Psoas muscle (tissue), 8 donors: ENCODE results near the gene OBSCN. TPM values are rescaled to one million over a fixed set of nuclear protein-coding genes. Genes with fewer than 3 reads are reported as not detected.

Source experiments
- ATAC-seq, 4 donors: fragments of 200-7000 bp; cut with Tn5 transposase; one replicate each; pipeline ENCODE4 v1.9.1; 2020; ENCODE audit warnings: moderate library complexity in 3 of 4, mild to moderate bottlenecking in 2 of 4
- DNase-seq, 2 donors: peaks; one replicate each; pipeline ENCODE4 v3.0.0-alpha.2; 2020
- H3K27ac ChIP-seq: fragments of 200-600 bp; one replicate; pipeline ENCODE4 v1.8.0; 2022
- H3K27me3 ChIP-seq, 3 donors: fragments of 200-600 bp in 1 of 3; one replicate each; pipeline versions ENCODE4 v1.6.1 to v1.8.0; 2013 to 2022; ENCODE audit warnings: low read length in 2 of 3, mild to moderate bottlenecking in 2 of 3, moderate library complexity in 1 of 3; ENCODE audit not compliant: insufficient read depth in 3 of 3
- H3K36me3 ChIP-seq, 2 donors: fragments of 200-600 bp in 1 of 2; one replicate each; pipeline versions ENCODE4 v1.6.1 to v1.8.0; 2013 to 2022; ENCODE audit warnings: low read depth in 1 of 2, mild to moderate bottlenecking in 1 of 2, moderate library complexity in 1 of 2; ENCODE audit not compliant: insufficient read depth in 1 of 2
- H3K4me1 ChIP-seq: fragments of 200-600 bp; one replicate; pipeline ENCODE4 v1.8.0; 2022
- H3K4me3 ChIP-seq: fragments of 200-600 bp; one replicate; pipeline ENCODE4 v1.8.0; 2022; ENCODE audit warnings: mild to moderate bottlenecking
- H3K9me3 ChIP-seq: fragments of 200-600 bp; one replicate; pipeline ENCODE4 v1.8.0; 2022
- WGBS, 3 donors: extraction: QIAGEN DNeasy Blood & Tissue Kit; methylation state at CpG; one replicate each; pipeline versions ENCODE4 v1.1.6 to v1.1.7; 2013; 5-methylcytosine and 5-hydroxymethylcytosine counted together
- intact Hi-C, 2 donors: fragments of 100-400 bp; cut with DNase I; formaldehyde crosslinking; loops; one replicate each; pipeline versions ENCODE4 v1.11.0 to v1.14.2; 2022
- polyA plus RNA-seq, 3 donors: library from polyadenylated mRNA; stranded (reverse); fragments of 200-250 nt; gene quantifications; one replicate each; pipeline ENCODE4 v1.2.3, GENCODE V29; 2013
- total RNA-seq, 4 donors: library from RNA; stranded (reverse); fragmentation: NEBNext Ultra II Directional in 2 of 4; extraction: Animal tissue kit (Norgen Biotek cat#: 25700) in 2 of 4; gene quantifications; one replicate each; pipeline versions ENCODE4 v1.2.1 to v1.2.4, GENCODE V29; 2021 to 2023
- TF ChIP-seq, protein P1 (sequence below): fragments of 200-600 bp; IDR thresholded peaks from one replicate; pipeline ENCODE4 v1.8.0; 2022; ENCODE audit warnings: antibody characterized with exemption
- donor health status: healthy with polysubstance abuse.
- donor health status: DM: no; HTN: no; CAD: no; lungs with moderate emphysema.
- donor health status: Bipolar disorder and iron deficiency.
- donor health status: healthy.
- donor health status: DM: yes; HTN: yes; CAD: no.
- donor health status: DM: no; HTN: no; CAD: no.
- donor health status: DM: no; HTN: no; CAD: no.
- donor health status: DM: yes; HTN: yes; CAD: no.

Gene OBSCN
- total and polyA plus RNA-seq, 7 donors, result 397 to 1,869 (median 1,061) TPM

DNA sequence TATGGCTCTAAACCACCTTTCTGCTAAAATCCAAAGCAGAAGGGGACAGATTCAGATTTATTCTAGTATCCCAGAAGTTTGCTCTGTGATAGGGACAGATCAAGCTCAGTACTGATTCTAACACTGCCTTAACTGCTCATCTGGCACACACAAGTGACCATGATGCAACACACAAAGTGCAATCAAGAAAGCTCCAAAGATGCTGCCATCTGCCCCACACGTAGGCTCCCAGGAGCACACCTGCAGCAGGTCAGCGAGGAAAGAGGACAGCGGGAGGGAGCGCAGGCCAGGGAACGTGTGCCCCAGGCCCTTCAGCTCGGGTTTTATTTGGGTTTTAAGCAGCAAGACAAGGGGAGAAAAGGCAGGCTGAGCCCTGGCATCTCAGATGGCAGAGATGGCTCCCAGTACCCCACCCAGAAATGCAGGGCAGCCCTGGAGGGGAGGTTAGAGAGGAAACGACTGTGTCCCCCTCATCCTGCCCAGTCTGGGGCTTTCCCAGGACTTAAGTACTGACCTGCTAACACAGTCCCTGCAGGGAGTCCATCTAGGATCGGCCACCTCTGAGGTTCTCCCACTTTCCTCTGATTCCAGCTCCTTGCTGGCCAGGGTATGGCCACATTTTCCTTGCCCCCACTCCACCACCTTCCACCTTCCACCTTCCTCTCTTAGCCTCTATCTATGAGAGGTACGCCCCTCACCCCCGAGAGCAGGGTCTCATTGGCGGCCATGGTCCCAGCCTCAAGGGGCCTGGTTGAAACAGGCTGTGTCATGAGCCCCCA lies 197.5 kb downstream of the OBSCN start:
- ATAC-seq, result peak in 1 of 4 donors; percentile 3
- TF ChIP-seq, protein P1, sequence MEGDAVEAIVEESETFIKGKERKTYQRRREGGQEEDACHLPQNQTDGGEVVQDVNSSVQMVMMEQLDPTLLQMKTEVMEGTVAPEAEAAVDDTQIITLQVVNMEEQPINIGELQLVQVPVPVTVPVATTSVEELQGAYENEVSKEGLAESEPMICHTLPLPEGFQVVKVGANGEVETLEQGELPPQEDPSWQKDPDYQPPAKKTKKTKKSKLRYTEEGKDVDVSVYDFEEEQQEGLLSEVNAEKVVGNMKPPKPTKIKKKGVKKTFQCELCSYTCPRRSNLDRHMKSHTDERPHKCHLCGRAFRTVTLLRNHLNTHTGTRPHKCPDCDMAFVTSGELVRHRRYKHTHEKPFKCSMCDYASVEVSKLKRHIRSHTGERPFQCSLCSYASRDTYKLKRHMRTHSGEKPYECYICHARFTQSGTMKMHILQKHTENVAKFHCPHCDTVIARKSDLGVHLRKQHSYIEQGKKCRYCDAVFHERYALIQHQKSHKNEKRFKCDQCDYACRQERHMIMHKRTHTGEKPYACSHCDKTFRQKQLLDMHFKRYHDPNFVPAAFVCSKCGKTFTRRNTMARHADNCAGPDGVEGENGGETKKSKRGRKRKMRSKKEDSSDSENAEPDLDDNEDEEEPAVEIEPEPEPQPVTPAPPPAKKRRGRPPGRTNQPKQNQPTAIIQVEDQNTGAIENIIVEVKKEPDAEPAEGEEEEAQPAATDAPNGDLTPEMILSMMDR, result no peak
- Histone ChIP-seq H3K27me3 (no peaks in the 10 kb centered on the region), H3K36me3 (peaks cover 0 to 10% of the 10 kb centered on the region in 2 donors), H3K9me3 (no peaks in the 10 kb centered on the region), H3K27ac (no peak overlapping the region), H3K4me3 (peak overlapping the region; percentile 79), H3K4me1 (peaks cover 14% of the 10 kb centered on the region)
- DNase-seq, result no peak
- WGBS, 3 donors, result 42 to 47% (median 43%) methylated on average over 11 of the region's 11 CpGs
- intact Hi-C loops, result loop anchor here in 1 of 2 donors (10.0 kb wide), 1 partner anchor 271 kb away; no protein-coding TSS in a partner anchor

DNA sequence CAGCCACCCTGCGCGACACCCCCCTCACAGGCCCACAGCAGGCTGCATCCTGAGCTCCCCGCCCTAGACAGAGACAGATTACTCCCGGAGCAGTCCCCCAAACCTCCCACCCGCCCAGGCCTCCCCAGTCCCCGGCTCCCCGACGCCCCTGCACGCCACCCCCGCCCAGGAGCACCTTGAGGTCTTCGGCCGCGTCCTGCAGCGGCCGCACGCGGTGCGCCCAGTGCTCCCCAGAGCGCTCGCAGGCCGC lies 198.1 kb downstream of the OBSCN start:
- peaks cover 0 to 5% of the 10 kb centered on the region in 2 donors for H3K36me3 ChIP-seq
- TF ChIP-seq, protein P1, result no peak
- H3K27ac ChIP-seq, result peak overlapping the region; percentile 56
- ATAC-seq, result peak in 2 of 4 donors; percentile 31 to 38
- H3K27me3 ChIP-seq, result no peaks in the 10 kb centered on the region
- DNase-seq, result no peak
- H3K4me1 ChIP-seq, result peaks cover 14% of the 10 kb centered on the region
- H3K4me3 ChIP-seq, result peak overlapping the region; percentile 79
- H3K9me3 ChIP-seq, result no peaks in the 10 kb centered on the region
- intact Hi-C loops, result loop anchor here in 1 of 2 donors (10.0 kb wide), 1 partner anchor 271 kb away; no protein-coding TSS in a partner anchor
- WGBS, 3 donors, result 1 to 2% (median 2%) methylated on average over 12 to 21 of the region's 21 CpGs

DNA sequence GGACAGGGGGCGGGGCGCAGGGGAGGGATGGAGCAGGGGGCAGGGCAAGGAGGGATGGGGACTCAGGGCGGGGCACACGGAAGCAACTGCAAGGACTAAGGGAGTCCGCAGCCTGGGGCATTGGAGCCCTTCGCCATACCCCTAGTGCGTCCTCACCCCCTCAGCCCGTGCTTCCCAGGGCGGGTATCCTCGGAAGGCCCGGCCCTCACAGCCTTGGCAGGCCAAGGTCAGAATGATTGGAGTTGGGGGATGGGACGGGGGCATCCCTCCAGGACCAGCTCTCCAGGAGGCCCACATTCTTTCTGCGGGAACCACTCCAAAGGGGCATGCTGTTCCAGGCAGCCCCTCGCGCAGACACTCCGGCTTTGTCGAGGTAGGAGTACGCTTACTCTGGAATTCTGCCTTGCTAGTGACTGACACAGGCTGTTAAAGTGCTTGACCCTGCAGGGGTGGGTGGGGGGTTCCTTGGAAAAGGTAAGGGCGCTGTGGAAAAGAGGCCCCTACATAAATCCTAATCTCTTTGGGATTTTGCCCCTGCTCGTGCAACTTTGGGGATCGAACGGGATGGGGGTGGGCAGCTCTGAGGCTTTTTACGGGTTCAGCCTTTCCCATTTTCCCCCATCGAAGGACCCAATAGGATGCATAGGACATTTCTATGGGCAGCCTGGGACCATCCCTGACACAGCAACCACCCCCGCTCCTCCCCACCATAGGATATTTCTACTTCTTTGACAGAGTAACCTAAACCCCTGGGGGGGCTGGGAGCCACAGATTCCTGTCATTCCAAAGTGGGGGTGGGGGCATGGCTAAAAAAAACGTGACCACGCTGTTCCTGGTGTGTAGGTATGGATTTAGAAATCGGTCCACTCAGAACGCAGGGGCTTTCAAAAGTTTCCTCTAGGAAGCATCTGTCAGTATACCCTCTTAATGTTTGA lies 199.5 kb downstream of the OBSCN start:
- peak in 1 of 4 donors; percentile 6 for ATAC-seq
- intact Hi-C loops, result loop anchor here in 1 of 2 donors (10.0 kb wide), 1 partner anchor 273 kb away; no protein-coding TSS in a partner anchor
- Histone ChIP-seq H3K4me3 (peak overlapping the region; percentile 79), H3K9me3 (no peaks in the 10 kb centered on the region), H3K36me3 (peaks cover 0 to 5% of the 10 kb centered on the region in 2 donors), H3K27ac (peak overlapping the region; percentile 41), H3K4me1 (peaks cover 14% of the 10 kb centered on the region), H3K27me3 (no peaks in the 10 kb centered on the region)
- TF ChIP-seq, protein P1, result no peak
- 18 to 24% (median 22%) methylated on average over 27 to 29 of the region's 29 CpGs for WGBS, 3 donors
- DNase-seq, result no peak

DNA sequence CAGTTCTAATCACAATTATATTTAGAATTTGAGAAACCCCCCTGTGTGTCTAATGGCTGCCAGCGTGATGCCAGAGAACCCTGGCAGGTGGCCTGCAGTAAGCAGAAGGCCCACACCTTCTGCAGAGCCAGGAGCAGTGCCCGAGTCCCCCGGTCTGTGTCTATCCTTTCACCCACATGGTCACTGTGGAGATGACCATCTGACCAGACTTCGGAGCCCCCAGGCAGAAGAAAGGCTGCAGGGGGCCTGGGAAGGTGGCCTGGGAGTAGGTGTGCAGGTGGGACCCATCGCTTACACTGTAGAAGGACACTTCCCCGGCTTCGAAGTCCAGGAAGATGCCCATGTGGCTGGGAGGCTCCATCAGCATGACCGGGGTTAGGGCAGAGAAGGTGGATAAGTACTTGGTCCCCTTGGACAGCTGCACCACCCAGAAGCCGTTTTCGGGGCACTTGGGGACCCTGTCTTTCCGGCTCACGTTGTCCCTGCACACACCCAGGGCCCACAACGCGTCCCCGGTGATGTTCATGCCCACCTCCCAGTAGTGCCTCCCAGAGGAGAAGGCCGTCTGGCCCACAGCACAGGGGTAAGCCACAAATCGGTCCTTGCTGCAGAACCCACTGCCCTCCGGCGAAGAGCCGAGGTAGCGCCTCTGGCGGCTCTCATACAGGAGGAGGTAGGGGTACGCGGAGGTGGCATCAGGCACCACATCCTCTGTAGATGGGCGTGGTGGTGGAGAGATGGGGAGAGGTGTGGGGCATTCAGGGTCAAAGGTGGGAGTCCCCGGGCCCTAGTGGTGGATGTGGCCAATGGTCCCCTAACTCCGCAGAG lies 200.4 kb downstream of the OBSCN start:
- Histone ChIP-seq H3K4me3 (no peak overlapping the region), H3K4me1 (peaks cover 14% of the 10 kb centered on the region)
- WGBS, 3 donors, result 92% methylated on average over 27 of the region's 27 CpGs

More for the DNA sequence above, 200.4 kb downstream of the OBSCN start:
- DNase-seq, result no peak
- ATAC-seq, result no peak
- no peak overlapping the region for H3K27ac ChIP-seq
- intact Hi-C loops, result loop anchor here in 1 of 2 donors (10.0 kb wide), 1 partner anchor 273 kb away; no protein-coding TSS in a partner anchor
- H3K9me3 ChIP-seq, result no peaks in the 10 kb centered on the region
- H3K27me3 ChIP-seq, result no peaks in the 10 kb centered on the region
- H3K36me3 ChIP-seq, result peaks cover 0 to 5% of the 10 kb centered on the region in 2 donors
- TF ChIP-seq, protein P1, result no peak
